ENCODE results near the gene KDM3A.

KDM3A gene

DNA sequence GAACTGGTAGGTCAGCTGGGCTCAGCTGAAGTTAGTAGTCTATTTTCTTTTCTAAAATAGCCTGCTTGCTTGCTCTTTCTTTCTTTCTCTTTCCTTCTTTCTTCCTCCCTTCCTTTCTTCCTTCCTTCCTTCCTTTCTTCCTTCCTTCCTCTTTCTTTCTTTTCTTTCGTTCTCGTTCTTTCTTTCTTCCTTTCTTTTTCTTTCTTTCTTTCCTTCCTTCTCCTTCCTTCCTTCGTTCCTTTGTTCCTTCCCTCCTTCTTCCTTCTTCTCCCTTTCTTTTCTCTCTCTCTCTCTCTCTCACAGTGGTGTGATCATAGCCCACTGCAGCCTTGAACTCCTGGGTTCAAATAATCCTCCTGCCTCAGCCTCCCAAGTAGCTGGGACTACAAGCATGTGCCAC lies 29.2 kb upstream of the KDM3A start:
- Histone ChIP-seq H3K9me3 (ENCODE audit: control insufficient read depth, low read length) (peaks cover 6% of the 10 kb centered on the region), H3K4me3 (ENCODE audit: extremely low read depth, insufficient read depth, low read length, poor library complexity, severe bottlenecking) (no peak overlapping the region), H3K4me1 (ENCODE audit: control insufficient read depth, insufficient read depth, low read length, poor library complexity, severe bottlenecking) (no peaks in the 10 kb centered on the region), H3K27ac (ENCODE audit: low read depth, low read length, severe bottlenecking) (no peak overlapping the region), H3K36me3 (ENCODE audit: control insufficient read depth, insufficient read depth, low read length) (no peaks in the 10 kb centered on the region)
- WGBS, 2 experiments (ENCODE audit: insufficient coverage in 2 of 2), result 84 to 89% methylated on average over 1 to 3 of the region's 3 CpGs

DNA sequence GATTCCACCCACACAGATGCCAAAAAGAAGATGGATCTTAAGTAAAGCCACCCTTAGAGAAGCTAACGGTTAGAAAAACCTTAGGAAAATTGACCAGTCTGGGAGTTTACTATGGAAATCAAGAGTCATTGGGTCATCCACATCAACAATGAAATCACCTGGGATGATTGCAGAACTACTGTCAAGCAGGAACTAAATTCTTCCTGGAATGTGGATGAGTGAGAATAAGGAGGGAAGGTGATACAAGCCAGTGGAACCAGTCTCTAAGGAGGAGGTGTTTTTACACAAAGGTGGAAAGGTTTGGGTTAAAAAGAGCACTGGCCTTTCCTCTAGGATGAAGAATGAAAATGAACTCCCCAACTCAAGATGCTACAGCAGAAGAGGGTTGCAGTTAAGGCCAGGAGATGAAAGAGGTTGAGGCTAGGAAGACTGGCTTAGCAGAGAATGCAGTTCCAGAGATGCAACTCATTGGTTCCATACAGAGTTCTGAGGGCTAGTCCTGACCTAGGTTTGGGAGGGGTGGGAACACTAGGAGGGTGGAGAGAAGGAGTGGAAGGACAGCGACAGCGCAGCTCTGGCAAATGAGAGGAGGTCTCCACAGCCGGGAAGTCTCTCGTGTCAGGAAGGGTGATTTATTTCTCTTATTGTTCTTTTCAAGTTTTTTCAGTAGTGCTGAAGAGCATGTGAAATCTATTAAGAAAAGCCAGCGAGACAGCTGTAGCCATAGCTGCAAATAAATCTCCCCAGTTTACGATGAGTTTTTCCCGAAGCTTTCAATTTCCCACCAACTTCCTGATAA lies 27.7 kb upstream of the KDM3A start:
- Histone ChIP-seq H3K27ac (ENCODE audit: low read depth, low read length, severe bottlenecking) (no peak overlapping the region), H3K9me3 (ENCODE audit: control insufficient read depth, low read length) (peaks cover 6% of the 10 kb centered on the region), H3K36me3 (ENCODE audit: control insufficient read depth, insufficient read depth, low read length) (no peaks in the 10 kb centered on the region), H3K4me1 (ENCODE audit: control insufficient read depth, insufficient read depth, low read length, poor library complexity, severe bottlenecking) (no peaks in the 10 kb centered on the region), H3K4me3 (ENCODE audit: extremely low read depth, insufficient read depth, low read length, poor library complexity, severe bottlenecking) (no peak overlapping the region)
- 71 to 79% methylated on average over 4 to 5 of the region's 8 CpGs for WGBS, 2 experiments (ENCODE audit: insufficient coverage in 2 of 2)

DNA sequence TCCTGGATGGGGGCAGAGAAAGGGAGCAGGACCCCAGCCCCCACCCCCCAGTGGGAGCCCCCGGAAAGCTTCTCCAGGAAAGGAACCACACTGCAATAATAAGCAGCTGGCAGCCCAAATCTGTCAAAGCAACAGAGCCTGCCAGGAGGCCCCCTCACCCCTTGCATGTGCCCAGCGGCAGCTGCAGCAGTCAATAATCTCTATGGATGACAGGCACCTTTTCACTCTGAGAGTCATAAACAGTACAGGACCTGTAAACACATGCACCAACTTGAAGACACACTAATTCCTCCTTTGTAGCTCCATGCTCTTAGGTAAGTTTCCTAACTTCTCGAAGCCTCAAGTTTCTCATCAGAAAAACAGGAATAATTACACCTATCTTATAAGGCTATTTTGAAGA lies 26.2 kb upstream of the KDM3A start:
- no peaks in the 10 kb centered on the region for H3K36me3 ChIP-seq (ENCODE audit: control insufficient read depth, insufficient read depth, low read length)
- H3K27ac ChIP-seq (ENCODE audit: low read depth, low read length, severe bottlenecking), result no peak overlapping the region
- H3K9me3 ChIP-seq (ENCODE audit: control insufficient read depth, low read length), result peaks cover 6% of the 10 kb centered on the region
- no peaks in the 10 kb centered on the region for H3K4me1 ChIP-seq (ENCODE audit: control insufficient read depth, insufficient read depth, low read length, poor library complexity, severe bottlenecking)
- no peak overlapping the region for H3K4me3 ChIP-seq (ENCODE audit: extremely low read depth, insufficient read depth, low read length, poor library complexity, severe bottlenecking)
- 88 to 89% methylated on average over 1 to 2 of the region's 3 CpGs for WGBS, 2 experiments (ENCODE audit: insufficient coverage in 2 of 2)

DNA sequence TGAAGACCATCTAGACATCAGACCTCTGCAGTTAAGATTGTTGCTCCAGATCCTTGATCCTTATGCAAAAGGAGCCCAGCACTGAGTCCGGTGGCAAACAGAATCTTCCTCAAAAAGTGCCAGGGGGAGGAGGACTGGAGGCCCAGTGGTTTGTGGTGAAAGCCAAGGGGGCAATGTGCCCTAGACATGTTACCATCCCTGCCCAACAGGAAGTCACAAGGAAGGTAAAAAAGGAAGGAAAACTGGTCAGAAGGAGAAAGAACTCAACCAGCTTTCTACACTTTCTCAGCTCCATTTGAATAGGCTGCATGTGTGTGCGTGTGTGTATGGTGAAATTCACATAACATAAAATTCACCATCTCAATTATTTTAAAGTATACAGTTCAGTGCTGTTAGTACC lies 25.0 kb upstream of the KDM3A start:
- Histone ChIP-seq H3K9me3 (ENCODE audit: control insufficient read depth, low read length) (no peaks in the 10 kb centered on the region), H3K4me3 (ENCODE audit: extremely low read depth, insufficient read depth, low read length, poor library complexity, severe bottlenecking) (no peak overlapping the region), H3K27ac (ENCODE audit: low read depth, low read length, severe bottlenecking) (no peak overlapping the region), H3K4me1 (ENCODE audit: control insufficient read depth, insufficient read depth, low read length, poor library complexity, severe bottlenecking) (no peaks in the 10 kb centered on the region), H3K36me3 (ENCODE audit: control insufficient read depth, insufficient read depth, low read length) (no peaks in the 10 kb centered on the region)
- WGBS, 2 experiments (ENCODE audit: insufficient coverage in 2 of 2), result 83 to 100% methylated on average over 1 of the region's 2 CpGs

DNA sequence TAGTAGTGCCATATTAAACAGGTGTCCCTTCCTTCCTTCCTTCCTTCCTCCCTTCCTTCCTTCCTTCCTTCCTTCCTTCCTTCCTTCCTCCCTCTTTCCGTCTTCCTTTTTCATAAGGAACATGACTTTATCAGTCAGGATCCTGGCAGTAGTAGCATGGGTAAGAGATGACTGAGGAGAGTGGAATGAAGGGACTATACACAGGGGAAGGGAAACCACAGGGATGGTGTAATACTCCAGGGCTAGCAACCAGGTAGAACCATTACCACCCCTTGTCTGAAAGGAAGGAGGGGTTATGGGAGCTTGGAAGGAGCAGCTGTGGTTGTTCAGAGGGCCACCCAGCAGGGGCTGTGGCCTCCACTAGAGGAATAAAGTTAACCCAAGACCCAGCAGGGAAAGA lies 23.2 kb upstream of the KDM3A start:
- no CpG with 5 or more reads among the region's 1 CpG for WGBS, 2 experiments (ENCODE audit: insufficient coverage in 2 of 2)
- no peaks in the 10 kb centered on the region for H3K9me3 ChIP-seq (ENCODE audit: control insufficient read depth, low read length)
- H3K36me3 ChIP-seq (ENCODE audit: control insufficient read depth, insufficient read depth, low read length), result no peaks in the 10 kb centered on the region
- H3K27ac ChIP-seq (ENCODE audit: low read depth, low read length, severe bottlenecking), result no peak overlapping the region
- H3K4me1 ChIP-seq (ENCODE audit: control insufficient read depth, insufficient read depth, low read length, poor library complexity, severe bottlenecking), result no peaks in the 10 kb centered on the region
- no peak overlapping the region for H3K4me3 ChIP-seq (ENCODE audit: extremely low read depth, insufficient read depth, low read length, poor library complexity, severe bottlenecking)

DNA sequence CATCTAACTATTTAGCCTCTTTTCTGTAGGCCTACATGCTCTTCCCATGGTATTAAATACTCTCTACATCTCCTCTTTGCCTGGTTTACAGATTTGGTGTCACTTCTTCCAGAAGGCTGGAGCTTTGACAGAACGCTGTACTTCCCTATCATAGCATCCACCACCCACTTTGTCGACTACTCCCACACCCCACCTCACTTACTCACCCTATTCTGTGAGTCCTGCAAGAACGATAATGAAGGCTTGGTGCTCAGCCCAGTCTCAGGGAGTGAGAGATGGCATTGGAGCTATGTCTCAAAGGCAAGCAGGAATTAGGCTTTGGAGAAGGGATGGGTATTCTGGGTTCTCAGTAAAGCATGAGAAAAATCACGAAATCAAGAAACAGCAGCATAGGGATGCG lies 20.3 kb upstream of the KDM3A start:
- 82 to 84% methylated on average over 2 to 4 of the region's 5 CpGs for WGBS, 2 experiments (ENCODE audit: insufficient coverage in 2 of 2)

DNA sequence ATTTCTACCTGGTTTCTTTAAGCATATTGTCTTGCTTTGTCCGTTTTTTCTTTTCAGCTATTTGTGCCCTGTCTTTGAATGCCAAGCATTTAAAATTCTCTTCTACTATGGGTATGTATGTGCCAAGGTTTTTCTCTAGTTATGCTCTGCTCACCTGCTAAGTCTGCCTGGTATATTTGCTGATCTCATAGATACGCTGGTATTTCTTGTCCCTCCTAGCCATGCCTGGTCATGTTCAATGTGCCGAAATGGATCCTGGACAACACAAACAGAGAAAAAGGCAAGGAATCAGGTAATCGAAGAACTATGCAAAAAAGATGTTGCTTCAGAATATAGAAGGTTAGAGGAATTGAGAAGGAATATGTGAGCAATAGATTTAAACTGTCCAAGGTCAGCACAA lies 14.9 kb upstream of the KDM3A start:
- Histone ChIP-seq H3K4me1 (ENCODE audit: control insufficient read depth, insufficient read depth, low read length, poor library complexity, severe bottlenecking) (no peaks in the 10 kb centered on the region), H3K9me3 (ENCODE audit: control insufficient read depth, low read length) (no peaks in the 10 kb centered on the region), H3K4me3 (ENCODE audit: extremely low read depth, insufficient read depth, low read length, poor library complexity, severe bottlenecking) (no peak overlapping the region), H3K27ac (ENCODE audit: low read depth, low read length, severe bottlenecking) (no peak overlapping the region), H3K36me3 (ENCODE audit: control insufficient read depth, insufficient read depth, low read length) (no peaks in the 10 kb centered on the region)
- 88 to 96% methylated on average over 3 of the region's 4 CpGs for WGBS, 2 experiments (ENCODE audit: insufficient coverage in 2 of 2)

More for the DNA sequence above, 20.3 kb upstream of the KDM3A start:
- Histone ChIP-seq H3K4me1 (ENCODE audit: control insufficient read depth, insufficient read depth, low read length, poor library complexity, severe bottlenecking) (no peaks in the 10 kb centered on the region), H3K36me3 (ENCODE audit: control insufficient read depth, insufficient read depth, low read length) (no peaks in the 10 kb centered on the region), H3K9me3 (ENCODE audit: control insufficient read depth, low read length) (no peaks in the 10 kb centered on the region), H3K27ac (ENCODE audit: low read depth, low read length, severe bottlenecking) (no peak overlapping the region), H3K4me3 (ENCODE audit: extremely low read depth, insufficient read depth, low read length, poor library complexity, severe bottlenecking) (no peak overlapping the region)

DNA sequence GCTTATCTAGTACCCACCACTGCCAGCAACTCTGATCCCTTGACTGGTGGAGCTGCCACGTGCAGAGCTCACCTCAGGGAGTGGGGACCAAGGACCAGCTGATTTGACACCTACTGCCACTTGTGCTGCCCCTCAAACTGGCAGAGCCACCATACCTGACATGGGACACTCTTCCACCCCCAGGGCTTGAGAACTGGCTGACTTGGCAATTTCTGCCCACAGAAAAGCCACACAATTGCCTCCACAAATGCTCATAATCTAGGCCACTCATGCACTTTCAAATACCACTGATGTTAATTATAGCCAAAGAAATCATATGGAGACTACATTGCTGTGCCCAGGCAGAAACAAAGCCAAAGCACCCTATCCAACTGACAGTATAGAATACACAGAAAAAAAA lies 11.8 kb upstream of the KDM3A start:
- WGBS, 2 experiments (ENCODE audit: insufficient coverage in 2 of 2), result 82 to 83% methylated on average over 1 of the region's 1 CpG
- Histone ChIP-seq H3K4me1 (ENCODE audit: control insufficient read depth, insufficient read depth, low read length, poor library complexity, severe bottlenecking) (no peaks in the 10 kb centered on the region), H3K27ac (ENCODE audit: low read depth, low read length, severe bottlenecking) (no peak overlapping the region), H3K4me3 (ENCODE audit: extremely low read depth, insufficient read depth, low read length, poor library complexity, severe bottlenecking) (no peak overlapping the region), H3K9me3 (ENCODE audit: control insufficient read depth, low read length) (no peaks in the 10 kb centered on the region), H3K36me3 (ENCODE audit: control insufficient read depth, insufficient read depth, low read length) (no peaks in the 10 kb centered on the region)

DNA sequence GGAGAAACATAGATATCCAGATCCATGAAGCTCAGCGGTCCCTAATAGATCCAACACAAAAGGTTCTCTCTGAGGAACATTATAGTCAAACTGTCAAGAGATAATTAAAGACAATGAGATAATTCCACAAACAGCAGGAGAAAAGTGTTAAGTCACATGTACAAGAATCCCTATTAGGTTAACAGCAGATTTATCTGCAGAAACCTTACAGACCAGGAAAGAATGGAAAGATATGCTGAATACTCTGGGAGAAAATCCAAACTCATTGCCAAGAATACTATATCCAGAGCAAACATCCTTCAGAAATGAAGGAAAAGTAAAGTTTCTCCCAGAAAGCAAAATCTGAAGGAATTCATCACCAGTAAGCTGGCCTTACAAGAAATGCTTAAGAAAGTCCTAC lies 10.8 kb upstream of the KDM3A start:
- WGBS, 2 experiments (ENCODE audit: insufficient coverage in 2 of 2), result no CpG with 5 or more reads among the region's 1 CpG
- Histone ChIP-seq H3K4me1 (ENCODE audit: control insufficient read depth, insufficient read depth, low read length, poor library complexity, severe bottlenecking) (no peaks in the 10 kb centered on the region), H3K4me3 (ENCODE audit: extremely low read depth, insufficient read depth, low read length, poor library complexity, severe bottlenecking) (no peak overlapping the region), H3K36me3 (ENCODE audit: control insufficient read depth, insufficient read depth, low read length) (no peaks in the 10 kb centered on the region), H3K9me3 (ENCODE audit: control insufficient read depth, low read length) (no peaks in the 10 kb centered on the region), H3K27ac (ENCODE audit: low read depth, low read length, severe bottlenecking) (no peak overlapping the region)

DNA sequence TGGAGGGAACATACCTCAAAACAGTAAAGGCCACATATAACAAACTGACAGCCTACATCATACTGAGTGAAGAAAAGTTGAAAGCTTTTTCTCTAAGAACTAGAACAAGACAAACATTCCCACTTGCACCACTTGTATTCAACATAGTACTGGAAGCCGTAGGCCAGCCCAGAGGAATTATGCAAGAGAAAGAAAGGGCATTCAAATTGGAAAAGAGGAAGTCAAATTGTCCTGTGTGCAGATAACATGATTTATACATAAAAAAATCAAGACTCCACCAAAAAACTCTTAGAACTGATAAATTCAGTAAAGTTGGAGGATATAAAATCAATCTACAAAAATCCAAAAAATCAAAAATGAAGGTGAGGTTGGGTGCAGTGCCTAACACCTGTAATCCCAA lies 8.0 kb upstream of the KDM3A start:
- Histone ChIP-seq H3K9me3 (ENCODE audit: control insufficient read depth, low read length) (no peaks in the 10 kb centered on the region), H3K36me3 (ENCODE audit: control insufficient read depth, insufficient read depth, low read length) (no peaks in the 10 kb centered on the region), H3K27ac (ENCODE audit: low read depth, low read length, severe bottlenecking) (no peak overlapping the region), H3K4me3 (ENCODE audit: extremely low read depth, insufficient read depth, low read length, poor library complexity, severe bottlenecking) (no peak overlapping the region), H3K4me1 (ENCODE audit: control insufficient read depth, insufficient read depth, low read length, poor library complexity, severe bottlenecking) (no peaks in the 10 kb centered on the region)
- no CpG with 5 or more reads among the region's 1 CpG for WGBS, 2 experiments (ENCODE audit: insufficient coverage in 2 of 2)

DNA sequence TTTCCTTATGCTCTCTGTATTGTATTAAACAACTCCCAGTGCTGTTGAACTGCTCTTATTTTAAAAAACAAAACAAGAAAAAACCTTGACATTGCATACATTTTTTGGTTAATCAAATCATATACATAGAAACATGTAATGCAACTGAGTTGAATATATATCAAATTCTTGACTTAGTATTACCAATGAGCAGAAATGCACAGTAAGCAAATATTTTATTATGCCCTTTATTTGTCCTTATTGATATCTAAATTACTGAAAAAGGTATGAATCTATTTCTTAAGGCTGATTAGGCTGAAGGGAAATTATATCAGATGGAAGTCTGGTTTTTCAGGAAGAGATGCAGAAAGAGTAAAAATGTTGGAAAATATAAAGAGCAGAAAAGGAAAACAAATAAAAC lies 6.9 kb upstream of the KDM3A start:
- no peaks in the 10 kb centered on the region for H3K9me3 ChIP-seq (ENCODE audit: control insufficient read depth, low read length)
- no peaks in the 10 kb centered on the region for H3K36me3 ChIP-seq (ENCODE audit: control insufficient read depth, insufficient read depth, low read length)
- no peak overlapping the region for H3K4me3 ChIP-seq (ENCODE audit: extremely low read depth, insufficient read depth, low read length, poor library complexity, severe bottlenecking)
- no peak overlapping the region for H3K27ac ChIP-seq (ENCODE audit: low read depth, low read length, severe bottlenecking)
- no peaks in the 10 kb centered on the region for H3K4me1 ChIP-seq (ENCODE audit: control insufficient read depth, insufficient read depth, low read length, poor library complexity, severe bottlenecking)

Data from mesodermal cell (in vitro differentiated cells).